DOHH2 (cell line): ENCODE measurements around the gene AMFR.

Experiments
- H3F3A ChIP-seq: fragments of 200-600 bp; sonication (generic), shearing (Covaris generic); 2 replicates; pipeline ENCODE4 v1.6.0; 2016; ENCODE audit warnings: antibody characterized with exemption, mild to moderate bottlenecking; ENCODE audit not compliant: control insufficient read depth, insufficient read depth
- H3K27ac ChIP-seq: fragments of 200-600 bp; sonication (generic); 2 replicates; pipeline ENCODE4 v1.5.1; 2014; ENCODE audit warnings: low read depth, mild to moderate bottlenecking, low read length, moderate library complexity
- H3K27me3 ChIP-seq: fragments of 200-600 bp; sonication (generic); 2 replicates; pipeline ENCODE4 v1.6.1; 2014; ENCODE audit warnings: mild to moderate bottlenecking, low read length, mixed read lengths; ENCODE audit not compliant: control insufficient read depth
- H3K36me3 ChIP-seq: fragments of 200-600 bp; sonication (generic); 2 replicates; pipeline ENCODE4 v1.6.1; 2014; ENCODE audit warnings: mild to moderate bottlenecking, low read length, moderate library complexity, mixed read lengths; ENCODE audit not compliant: control insufficient read depth
- H3K4me1 ChIP-seq: fragments of 200-600 bp; sonication (generic); 2 replicates; pipeline ENCODE4 v1.6.1; 2014; ENCODE audit warnings: mild to moderate bottlenecking, low read length, mixed read lengths; ENCODE audit not compliant: control insufficient read depth
- H3K4me2 ChIP-seq: fragments of 200-600 bp; sonication (generic); 2 replicates; pipeline ENCODE4 v1.6.0; 2014; ENCODE audit warnings: mild to moderate bottlenecking, low read length, moderate library complexity
- H3K4me3 ChIP-seq: fragments of 200-600 bp; sonication (generic); 2 replicates; pipeline ENCODE4 v1.5.1; 2014; ENCODE audit warnings: mild to moderate bottlenecking, low read length, mixed read lengths
- H3K79me2 ChIP-seq: fragments of 200-600 bp; sonication (generic); 2 replicates; pipeline ENCODE4 v1.6.1; 2014; ENCODE audit warnings: mild to moderate bottlenecking, low read length, mixed read lengths; ENCODE audit not compliant: control insufficient read depth
- H3K9me2 ChIP-seq: fragments of 200-600 bp; sonication (generic); replicated peaks from 2 replicates; pipeline ENCODE4 v1.6.1; 2014; ENCODE audit warnings: mild to moderate bottlenecking, low read length, mixed read lengths; ENCODE audit not compliant: control insufficient read depth
- H3K9me3 ChIP-seq: fragments of 200-600 bp; sonication (generic); 2 replicates; pipeline ENCODE4 v1.6.1; 2014; ENCODE audit warnings: antibody characterized with exemption, low read length, mixed read lengths; ENCODE audit not compliant: control insufficient read depth, insufficient read depth
- H4K20me1 ChIP-seq: fragments of 200-600 bp; sonication (generic); 2 replicates; pipeline ENCODE4 v1.6.0; 2014; ENCODE audit warnings: low read depth, mild to moderate bottlenecking, antibody characterized with exemption, low read length, moderate library complexity; ENCODE audit not compliant: control insufficient read depth, insufficient read depth
- EZH2phosphoT487 ChIP-seq: fragments of 200-600 bp; sonication (generic); IDR thresholded peaks from 2 replicates; pipeline ENCODE4 v1.6.1; 2017; ENCODE audit warnings: borderline replicate concordance, mild to moderate bottlenecking, antibody characterized with exemption, low read length, moderate library complexity, mixed read lengths
- TF ChIP-seq, protein P1 (sequence below): fragments of 200-600 bp; sonication (generic); IDR thresholded peaks from one replicate; pipeline ENCODE4 v1.5.1; 2014; ENCODE audit warnings: antibody characterized with exemption, mild to moderate bottlenecking, low read depth, low read length; ENCODE audit not compliant: poor library complexity, severe bottlenecking

Gene AMFR

DNA sequence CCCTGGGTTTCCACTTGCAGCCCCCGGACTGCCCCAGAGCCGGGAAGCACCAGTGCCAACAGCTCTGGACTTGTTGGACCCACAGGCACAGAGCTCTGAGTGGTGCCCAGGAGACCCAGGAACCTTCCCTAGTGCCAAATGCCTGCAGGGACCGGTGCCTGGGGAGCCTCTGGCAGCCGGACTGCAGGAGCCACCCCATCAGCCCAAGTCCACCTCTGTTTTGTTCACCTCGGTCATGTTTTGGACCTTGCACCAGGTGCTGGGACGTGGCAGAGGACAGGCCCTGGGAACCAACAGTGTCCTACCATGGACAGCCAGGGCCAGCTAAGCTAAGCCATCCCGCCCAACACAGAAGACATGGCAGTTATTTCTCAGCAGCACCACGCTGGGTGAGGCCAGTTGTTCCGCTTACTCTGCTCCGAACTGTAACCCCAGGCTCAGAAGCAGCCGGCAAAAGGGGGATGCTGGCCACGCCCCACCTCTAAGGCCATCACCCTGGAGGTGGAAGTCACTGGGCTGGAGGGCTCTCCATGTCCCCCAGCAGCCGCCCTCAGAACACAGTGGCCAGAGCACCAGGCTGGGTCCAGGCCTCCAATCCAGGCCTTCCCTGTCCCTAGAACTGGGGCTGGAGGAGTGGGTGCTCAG lies 79.8 kb downstream of the AMFR start:
- Histone ChIP-seq H3K79me2 (no peaks in the 10 kb centered on the region), H4K20me1 (no peaks in the 10 kb centered on the region), H3K9me3 (no peaks in the 10 kb centered on the region), H3K27ac (no peak overlapping the region), H3F3A (no peaks in the 10 kb centered on the region), H3K27me3 (no peaks in the 10 kb centered on the region; the same call in 1 of the 2 replicates), H3K9me2 (no peaks in the 10 kb centered on the region), H3K4me3 (no peak overlapping the region), H3K4me2 (no peak overlapping the region), H3K36me3 (no peaks in the 10 kb centered on the region), H3K4me1 (no peaks in the 10 kb centered on the region)
- TF ChIP-seq EZH2phosphoT487, result no peak
- TF ChIP-seq, protein P1, sequence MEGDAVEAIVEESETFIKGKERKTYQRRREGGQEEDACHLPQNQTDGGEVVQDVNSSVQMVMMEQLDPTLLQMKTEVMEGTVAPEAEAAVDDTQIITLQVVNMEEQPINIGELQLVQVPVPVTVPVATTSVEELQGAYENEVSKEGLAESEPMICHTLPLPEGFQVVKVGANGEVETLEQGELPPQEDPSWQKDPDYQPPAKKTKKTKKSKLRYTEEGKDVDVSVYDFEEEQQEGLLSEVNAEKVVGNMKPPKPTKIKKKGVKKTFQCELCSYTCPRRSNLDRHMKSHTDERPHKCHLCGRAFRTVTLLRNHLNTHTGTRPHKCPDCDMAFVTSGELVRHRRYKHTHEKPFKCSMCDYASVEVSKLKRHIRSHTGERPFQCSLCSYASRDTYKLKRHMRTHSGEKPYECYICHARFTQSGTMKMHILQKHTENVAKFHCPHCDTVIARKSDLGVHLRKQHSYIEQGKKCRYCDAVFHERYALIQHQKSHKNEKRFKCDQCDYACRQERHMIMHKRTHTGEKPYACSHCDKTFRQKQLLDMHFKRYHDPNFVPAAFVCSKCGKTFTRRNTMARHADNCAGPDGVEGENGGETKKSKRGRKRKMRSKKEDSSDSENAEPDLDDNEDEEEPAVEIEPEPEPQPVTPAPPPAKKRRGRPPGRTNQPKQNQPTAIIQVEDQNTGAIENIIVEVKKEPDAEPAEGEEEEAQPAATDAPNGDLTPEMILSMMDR, result no peak

DNA sequence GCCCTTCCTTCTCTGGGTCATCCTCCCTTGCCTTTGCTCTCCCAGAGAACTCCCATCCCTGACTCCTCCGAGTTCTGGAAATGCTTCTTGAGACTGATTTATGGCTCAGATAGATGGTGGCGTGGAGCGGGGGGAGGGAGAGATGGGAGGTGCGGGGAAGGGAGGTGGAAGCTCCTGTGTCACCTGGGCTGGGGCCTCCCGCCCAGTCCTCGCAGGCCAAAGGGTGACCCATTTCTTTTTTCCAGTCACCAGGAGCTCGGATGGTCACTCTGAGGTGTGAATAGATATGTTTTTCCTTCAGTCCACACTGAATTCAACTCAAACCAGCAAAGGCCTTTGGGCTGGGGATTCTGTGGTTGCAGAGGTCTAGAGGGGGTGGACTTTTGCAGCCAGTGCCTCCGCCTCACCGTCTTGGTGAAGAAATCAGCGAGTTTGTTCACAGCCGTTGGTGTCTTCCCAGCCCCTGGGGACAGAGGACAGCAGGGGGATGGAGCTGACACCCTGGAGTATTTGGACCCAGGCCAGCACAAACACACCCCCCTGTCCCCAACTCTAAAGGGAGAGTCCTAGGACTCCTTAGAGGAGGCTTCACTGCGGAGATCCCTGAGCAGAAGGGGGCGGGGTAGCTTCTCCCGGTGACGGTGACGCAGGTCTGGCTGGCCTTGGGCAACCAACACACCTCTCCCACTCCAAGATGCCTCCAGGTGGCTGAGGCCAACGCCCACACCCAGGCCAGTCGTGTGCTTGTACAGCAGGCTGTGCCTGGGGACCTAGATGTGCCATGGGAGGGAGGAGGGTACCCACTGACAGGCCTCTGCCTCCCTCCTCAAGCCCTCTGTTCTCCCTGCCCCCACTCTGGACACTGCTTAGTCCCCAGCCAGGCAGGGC lies 80.6 kb downstream of the AMFR start:
- Histone ChIP-seq H3K36me3 (no peaks in the 10 kb centered on the region), H4K20me1 (no peaks in the 10 kb centered on the region), H3K27ac (no peak overlapping the region), H3K4me1 (no peaks in the 10 kb centered on the region), H3K9me3 (no peaks in the 10 kb centered on the region), H3K79me2 (no peaks in the 10 kb centered on the region), H3K27me3 (no peaks in the 10 kb centered on the region), H3K4me2 (no peak overlapping the region), H3K9me2 (no peaks in the 10 kb centered on the region), H3F3A (no peaks in the 10 kb centered on the region), H3K4me3 (no peak overlapping the region)
- TF ChIP-seq EZH2phosphoT487, result no peak
- TF ChIP-seq, protein P1, result no peak

DNA sequence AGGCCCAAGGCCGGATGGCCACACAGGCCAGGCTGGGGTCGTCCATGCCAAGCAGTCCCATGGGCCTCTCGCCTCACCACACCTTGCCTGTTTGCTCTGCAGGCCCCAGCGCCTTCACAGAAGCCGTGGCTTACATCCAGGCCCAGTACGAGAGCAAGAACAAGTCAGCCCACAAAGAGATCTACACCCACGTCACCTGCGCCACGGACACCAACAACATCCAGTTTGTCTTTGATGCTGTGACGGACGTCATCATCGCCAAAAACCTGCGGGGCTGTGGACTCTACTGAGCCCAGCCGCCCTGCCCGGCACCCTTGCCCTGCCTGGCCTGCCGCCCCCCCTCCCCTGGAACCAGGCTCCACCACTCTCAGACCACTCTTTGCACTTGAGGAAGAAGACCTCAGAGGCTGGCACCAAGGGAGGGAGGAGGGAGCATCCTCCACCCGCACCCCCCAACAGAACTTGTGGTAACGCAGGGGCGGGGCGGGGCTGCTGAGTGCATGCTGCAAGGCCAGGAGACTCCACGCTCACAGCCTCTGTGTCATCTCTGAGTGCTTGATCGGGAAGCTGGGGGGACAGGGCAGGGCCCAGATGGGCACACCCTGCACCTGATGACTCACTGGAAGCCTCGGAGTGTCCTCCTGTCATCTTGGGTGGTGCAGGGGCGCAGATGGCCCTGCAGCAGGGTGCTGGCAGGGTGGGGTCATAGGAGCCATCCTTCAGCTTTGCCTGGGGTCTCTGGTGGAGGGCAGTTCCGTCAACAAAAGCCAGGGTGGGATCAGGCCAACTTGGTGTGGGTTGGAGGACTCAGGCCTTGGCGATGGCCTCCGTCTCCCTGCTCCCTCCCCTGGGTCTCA lies 81.5 kb downstream of the AMFR start:
- no peaks in the 10 kb centered on the region for H3F3A ChIP-seq
- no peaks in the 10 kb centered on the region for H3K27me3 ChIP-seq
- H3K27ac ChIP-seq, result no peak overlapping the region
- H3K4me1 ChIP-seq, result no peaks in the 10 kb centered on the region
- H3K9me3 ChIP-seq, result no peaks in the 10 kb centered on the region
- no peak overlapping the region for H3K4me2 ChIP-seq
- H3K4me3 ChIP-seq, result no peak overlapping the region
- H4K20me1 ChIP-seq, result no peaks in the 10 kb centered on the region
- no peaks in the 10 kb centered on the region for H3K9me2 ChIP-seq
- no peak for TF ChIP-seq EZH2phosphoT487
- TF ChIP-seq, protein P1, result no peak
- no peaks in the 10 kb centered on the region for H3K79me2 ChIP-seq
- H3K36me3 ChIP-seq, result no peaks in the 10 kb centered on the region
